Bronchial epithelial cell (primary cell): ENCODE results near the gene HS1BP3. TPM values are rescaled to one million over a fixed set of nuclear protein-coding genes. Genes with fewer than 3 reads are reported as not detected.

ENCODE experiments used
- DNase-seq: peaks from one replicate; pipeline ENCODE4 v3.0.0-alpha.2; 2010; ENCODE audit warnings: low read depth
- FAIRE-seq: peaks from 2 replicates; lab custom pipeline; 2011; peaks lifted over from hg19 to GRCh38; lab: Jason Lieb, UNC
- H3K27me3 ChIP-seq: 2 replicates; pipeline ENCODE4 v1.5.1; 2011; ENCODE audit warnings: low read length; ENCODE audit not compliant: control insufficient read depth, insufficient read depth
- H3K36me3 ChIP-seq: 2 replicates; pipeline ENCODE4 v1.5.1; 2011; ENCODE audit warnings: low read length; ENCODE audit not compliant: control insufficient read depth, insufficient read depth
- H3K4me3 ChIP-seq: 2 replicates; pipeline ENCODE4 v1.5.1; 2011; ENCODE audit warnings: mild to moderate bottlenecking, low read depth, low read length, control low read depth
- total RNA-seq: library from RNA; depleted of rRNA; stranded (reverse); fragments of >200 nt; gene quantifications from 2 replicates; pipeline ENCODE4 v1.2.1, GENCODE V29; 2014
- TF ChIP-seq, protein P1 (sequence below): IDR thresholded peaks from 2 replicates; pipeline ENCODE4 v1.5.1; 2011; ENCODE audit warnings: mild to moderate bottlenecking, moderate library complexity, low read length, control low read depth, inconsistent platforms; ENCODE audit not compliant: insufficient read depth, severe bottlenecking

HS1BP3 gene
- total RNA-seq, 1 donor from 2014 or later = 27.6 TPM

DNA sequence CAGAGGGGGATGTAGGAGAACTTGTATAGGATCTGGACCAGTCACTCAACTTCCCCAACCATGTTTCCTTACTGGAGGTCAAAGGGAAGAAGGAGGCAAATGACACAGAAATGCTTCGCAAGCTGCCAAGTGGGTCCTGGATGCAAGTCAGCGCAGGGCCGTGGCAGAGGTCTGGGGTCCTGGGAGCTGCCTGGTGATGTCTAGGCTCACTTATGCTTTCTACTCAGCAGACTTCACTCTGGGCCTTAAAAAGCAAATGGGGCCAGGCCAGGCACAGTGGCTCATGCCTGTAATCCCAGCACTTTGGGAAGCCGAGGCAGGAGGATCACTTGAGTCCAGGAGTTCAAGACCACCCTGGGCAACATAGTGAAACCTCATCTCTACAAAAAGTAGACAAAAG lies 19.9 kb downstream of the HS1BP3 start:
- H3K36me3 ChIP-seq = peaks cover 4% of the 10 kb centered on the region
- no peaks in the 10 kb centered on the region for H3K27me3 ChIP-seq
- no peak for DNase-seq
- TF ChIP-seq, protein P1, sequence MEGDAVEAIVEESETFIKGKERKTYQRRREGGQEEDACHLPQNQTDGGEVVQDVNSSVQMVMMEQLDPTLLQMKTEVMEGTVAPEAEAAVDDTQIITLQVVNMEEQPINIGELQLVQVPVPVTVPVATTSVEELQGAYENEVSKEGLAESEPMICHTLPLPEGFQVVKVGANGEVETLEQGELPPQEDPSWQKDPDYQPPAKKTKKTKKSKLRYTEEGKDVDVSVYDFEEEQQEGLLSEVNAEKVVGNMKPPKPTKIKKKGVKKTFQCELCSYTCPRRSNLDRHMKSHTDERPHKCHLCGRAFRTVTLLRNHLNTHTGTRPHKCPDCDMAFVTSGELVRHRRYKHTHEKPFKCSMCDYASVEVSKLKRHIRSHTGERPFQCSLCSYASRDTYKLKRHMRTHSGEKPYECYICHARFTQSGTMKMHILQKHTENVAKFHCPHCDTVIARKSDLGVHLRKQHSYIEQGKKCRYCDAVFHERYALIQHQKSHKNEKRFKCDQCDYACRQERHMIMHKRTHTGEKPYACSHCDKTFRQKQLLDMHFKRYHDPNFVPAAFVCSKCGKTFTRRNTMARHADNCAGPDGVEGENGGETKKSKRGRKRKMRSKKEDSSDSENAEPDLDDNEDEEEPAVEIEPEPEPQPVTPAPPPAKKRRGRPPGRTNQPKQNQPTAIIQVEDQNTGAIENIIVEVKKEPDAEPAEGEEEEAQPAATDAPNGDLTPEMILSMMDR = no peak
- no peak overlapping the region for H3K4me3 ChIP-seq
- peak; percentile 18 for FAIRE-seq

DNA sequence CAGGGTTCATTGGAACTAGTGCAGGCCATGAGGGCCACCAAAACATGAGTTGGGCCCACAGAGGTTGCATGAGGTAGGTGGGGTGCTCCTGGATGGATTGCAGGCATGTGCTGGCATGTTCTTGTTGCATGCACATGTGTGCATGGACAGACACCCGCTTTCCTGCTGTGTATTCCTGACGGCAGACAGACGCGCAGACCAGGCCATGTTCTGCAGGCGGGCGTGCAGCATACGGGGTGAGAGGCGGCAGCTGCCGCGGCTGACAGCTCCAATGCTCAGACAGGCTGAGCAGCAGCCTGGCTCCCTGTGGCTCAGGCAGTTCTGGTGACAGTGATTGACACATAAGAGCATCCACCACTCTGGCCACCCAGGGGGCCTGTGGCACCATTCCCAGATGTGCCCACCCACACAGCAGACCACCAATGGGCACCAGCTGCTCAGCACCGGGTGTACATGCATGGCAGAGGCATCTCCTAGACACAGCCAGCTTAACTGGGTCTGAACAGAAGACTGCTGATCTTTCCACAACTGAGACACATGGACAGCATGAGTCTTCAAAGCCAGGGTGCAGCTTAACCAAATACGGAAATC lies 21.2 kb downstream of the HS1BP3 start:
- Histone ChIP-seq H3K36me3 (peaks cover 6% of the 10 kb centered on the region), H3K4me3 (no peak overlapping the region), H3K27me3 (no peaks in the 10 kb centered on the region)
- TF ChIP-seq, protein P1 = no peak
- FAIRE-seq (no peak), DNase-seq (no peak)

DNA sequence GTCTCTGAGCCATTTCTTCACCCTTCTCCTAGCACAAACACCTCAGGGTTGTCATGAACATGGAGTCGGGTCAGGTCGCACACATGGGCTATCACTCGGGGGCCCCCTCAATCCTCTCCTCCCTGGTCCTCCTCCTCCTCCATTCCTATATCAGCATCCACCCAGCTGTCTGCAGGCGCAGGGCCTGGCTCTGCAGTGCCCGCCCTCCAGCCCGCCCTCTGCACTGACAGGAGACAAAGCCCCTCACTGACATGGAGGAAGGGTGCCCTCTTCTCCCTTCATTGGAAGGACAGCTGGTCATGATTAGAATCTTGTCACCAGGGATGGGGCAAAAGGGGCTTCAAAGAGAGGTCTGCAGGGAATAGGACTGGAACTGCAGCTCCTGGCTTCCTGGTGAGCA lies 21.7 kb downstream of the HS1BP3 start:
- no peak for DNase-seq
- Histone ChIP-seq H3K27me3 (no peaks in the 10 kb centered on the region), H3K4me3 (no peak overlapping the region), H3K36me3 (peaks cover 8% of the 10 kb centered on the region)
- TF ChIP-seq, protein P1 = no peak
- FAIRE-seq = no peak

DNA sequence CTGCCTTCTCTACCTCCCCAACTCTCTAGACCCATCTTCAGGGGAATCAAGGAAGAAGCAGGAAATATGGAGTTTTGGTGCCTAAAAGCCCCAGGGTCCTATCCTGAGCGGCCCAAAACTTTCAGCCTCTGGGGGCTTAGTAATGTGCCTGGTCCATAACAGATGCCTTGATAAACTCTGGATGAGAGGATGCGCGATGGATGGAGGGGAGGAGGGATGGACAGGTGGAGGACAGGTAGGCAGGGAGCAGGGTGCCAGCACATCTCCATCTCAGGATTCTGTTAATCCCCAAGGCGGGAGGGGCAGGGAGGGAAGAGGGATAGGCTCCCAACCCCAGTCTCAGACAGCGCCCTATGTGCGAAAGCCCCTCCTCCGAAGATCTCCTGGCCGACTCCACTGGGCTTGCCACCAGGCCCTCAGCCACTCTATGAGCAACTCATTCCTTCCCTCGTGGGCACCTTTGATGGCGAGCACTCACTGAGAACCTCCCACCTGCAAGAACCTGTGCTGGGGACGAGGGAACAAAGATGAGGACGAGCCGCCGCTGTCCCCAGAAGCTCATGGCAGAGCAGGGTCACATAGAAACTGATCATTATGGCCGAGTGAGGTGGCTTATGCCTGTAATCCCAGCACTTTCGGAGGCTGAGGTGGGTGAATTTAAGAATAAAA lies 23.1 kb downstream of the HS1BP3 start:
- Histone ChIP-seq H3K36me3 (peaks cover 10% of the 10 kb centered on the region), H3K27me3 (no peaks in the 10 kb centered on the region), H3K4me3 (no peak overlapping the region)
- FAIRE-seq (no peak), DNase-seq (no peak)
- TF ChIP-seq, protein P1 = no peak

DNA sequence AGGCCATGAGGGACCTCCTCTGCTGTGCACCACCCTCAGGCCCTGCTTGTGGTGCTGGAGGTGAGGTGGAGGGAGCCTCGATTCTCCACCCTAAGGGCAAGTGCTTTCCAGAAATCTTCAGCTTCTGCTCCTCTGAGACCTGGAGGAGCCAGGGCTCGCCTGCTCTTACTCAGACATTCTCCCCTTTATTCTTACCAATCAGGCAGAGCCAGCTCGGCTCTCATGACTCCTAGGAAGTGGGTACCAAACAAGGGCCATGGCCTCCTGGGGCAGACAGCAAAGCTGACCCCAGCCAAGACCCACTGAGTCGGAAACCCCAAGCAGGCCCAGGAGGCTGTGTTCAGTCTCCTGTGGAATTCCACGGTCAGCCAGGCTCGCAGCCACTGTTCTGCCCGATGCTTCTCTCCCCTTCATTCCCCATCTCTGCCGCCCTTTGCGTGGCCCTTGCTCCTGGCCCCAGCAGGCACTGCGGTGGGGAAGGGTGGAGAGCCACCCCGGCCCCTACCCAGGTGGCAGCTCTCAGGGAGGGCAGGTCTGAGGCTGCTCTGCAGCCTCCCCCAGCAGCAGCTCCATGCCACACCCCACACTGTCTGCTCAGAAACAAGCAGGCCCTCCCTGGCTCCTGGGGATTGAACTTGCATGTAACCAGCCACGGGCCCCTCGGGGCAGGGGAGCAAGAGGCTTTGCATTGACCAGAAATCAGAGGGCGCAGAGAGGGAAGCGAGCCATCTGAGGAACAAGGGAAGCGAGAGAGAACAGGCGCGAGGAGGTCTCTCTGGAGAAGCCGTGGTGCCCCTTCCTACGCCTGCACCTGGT lies 24.0 kb downstream of the HS1BP3 start:
- H3K27me3 ChIP-seq = no peaks in the 10 kb centered on the region
- no peak for FAIRE-seq
- DNase-seq = no peak
- TF ChIP-seq, protein P1 = no peak
- H3K36me3 ChIP-seq = peaks cover 10% of the 10 kb centered on the region
- no peak overlapping the region for H3K4me3 ChIP-seq
